ENCODE measurements around the gene ADGRG3.
"Not testable (repeated sequence)": the region's sequence is repeated elsewhere in the genome, so short reads cannot be mapped to it uniquely, and the experiment has no call there.

The ADGRG3 gene

DNA sequence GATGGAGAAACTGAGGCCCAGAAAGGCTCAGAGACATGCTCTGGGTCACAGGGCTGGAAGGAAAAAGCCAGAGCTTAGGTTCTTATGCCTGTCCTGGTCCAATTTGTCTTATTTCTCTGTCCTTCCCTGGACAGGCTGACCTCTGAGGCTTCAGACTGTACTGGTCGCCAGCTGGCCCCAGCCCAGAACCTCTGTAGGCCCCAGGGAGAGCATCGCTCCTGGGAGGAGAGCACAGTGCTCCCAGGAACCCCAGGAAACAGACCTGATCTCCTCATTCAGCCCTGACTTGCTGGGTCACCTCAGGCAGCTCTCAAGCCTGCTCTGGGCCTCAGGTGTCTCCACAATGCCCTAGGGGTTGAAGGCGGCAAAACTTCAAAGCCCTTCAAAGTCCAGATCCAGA lies 31.4 kb downstream of the ADGRG3 start:
- no peak for DNase-seq

- no peak for DNase-seq
Measured at GRCh38 chr16:57699899-57700298, 31.8 kb downstream of the ADGRG3 start.

- DNase-seq, result no peak
Measured at GRCh38 chr16:57700781-57701551, 32.9 kb downstream of the ADGRG3 start.

DNA sequence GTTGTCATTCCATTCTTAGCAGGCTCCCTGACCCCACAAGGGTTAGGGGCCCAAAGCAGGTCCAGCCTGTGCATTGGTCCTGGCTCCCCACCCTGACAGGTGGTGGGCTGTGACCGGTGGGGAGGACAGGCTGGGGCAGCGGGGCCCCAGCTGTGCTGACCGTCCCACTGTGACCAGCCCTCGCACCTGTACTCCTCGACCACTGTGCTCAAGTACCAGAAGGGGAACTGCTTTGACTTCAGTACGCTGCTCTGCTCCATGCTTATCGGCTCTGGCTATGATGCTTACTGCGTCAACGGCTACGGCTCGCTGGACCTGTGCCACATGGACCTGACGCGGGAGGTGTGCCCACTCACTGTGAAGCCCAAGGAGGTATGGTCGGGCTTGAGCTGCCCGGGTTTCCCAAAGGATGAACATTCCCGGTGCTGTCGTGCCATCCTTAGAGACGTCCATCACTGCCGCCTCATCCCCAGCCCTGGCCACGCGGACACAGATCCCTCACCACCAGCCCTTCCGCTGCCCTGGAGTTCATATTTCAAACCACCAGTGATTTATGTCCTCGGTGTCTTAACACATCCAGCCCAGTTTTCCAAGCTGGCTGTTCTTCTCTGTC lies 33.8 kb downstream of the ADGRG3 start:
- no peak for DNase-seq

DNA sequence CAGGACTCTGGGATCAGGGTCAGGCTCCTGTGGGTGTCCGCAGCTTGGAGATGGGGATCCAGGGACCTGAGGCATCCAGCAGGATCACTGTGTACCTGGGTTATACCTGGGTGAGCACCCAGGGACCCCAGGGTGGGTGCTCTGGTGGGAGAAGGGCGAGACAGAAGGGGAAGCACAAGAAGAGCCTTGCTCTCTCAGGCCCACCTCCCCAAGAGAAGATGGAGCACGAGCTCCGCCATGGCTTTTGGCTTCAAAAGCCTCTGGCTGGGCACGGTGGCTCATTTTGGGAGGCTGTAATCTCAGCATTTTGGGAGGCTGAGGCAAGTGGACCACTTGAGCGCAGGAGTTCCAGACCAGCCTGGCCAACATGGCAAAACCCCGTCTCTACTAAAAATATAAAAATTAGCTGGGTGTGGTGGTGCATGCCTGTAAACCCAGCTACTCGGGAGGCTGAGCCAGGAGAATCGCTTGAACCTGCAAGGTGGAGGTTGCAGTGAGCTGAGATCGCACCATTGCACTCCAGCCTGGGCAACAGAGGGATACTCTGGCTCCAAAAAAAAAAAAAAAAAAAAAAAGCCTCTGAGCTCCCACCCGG lies 35.4 kb downstream of the ADGRG3 start:
- no peak for DNase-seq

DNA sequence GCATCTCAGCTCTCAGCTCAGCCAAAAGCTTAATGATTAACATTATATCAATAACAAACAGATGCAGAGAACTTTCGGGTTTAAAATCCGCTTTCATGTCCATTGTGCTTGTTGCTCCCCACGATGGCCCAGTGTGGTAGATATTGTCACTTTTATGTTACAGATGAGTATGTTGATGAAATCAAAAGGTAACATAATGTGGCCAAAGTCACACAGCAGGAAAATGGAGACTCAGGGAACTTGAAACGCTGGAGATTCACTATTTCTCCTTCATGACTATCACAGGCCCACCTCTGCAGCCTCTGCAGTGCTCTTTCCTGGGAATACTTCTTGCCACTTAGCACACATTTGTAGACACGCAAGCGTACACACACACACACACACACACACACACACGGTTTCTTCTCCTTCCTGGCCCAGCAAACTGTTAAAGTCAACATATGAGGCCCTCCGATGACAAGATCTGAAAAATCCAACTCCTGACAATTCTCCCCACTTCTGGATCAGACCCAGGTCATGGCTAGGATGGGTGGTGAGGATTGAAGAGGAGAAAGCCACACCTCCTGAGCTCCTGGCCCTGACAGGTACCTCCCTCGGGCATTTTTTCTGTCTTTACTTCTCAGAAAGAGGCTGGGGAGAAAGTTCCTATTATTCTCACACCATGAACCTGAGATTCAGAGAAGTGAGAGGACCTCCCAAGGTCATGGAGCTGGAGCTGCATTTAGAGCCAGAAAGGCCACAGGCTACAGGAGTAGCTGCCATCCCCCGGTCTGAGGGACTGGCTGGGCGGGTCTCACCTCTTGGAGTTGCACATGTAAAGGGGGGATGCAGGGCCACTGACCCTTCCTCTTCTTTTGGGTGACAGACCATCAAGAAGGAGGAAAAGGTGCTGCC lies 36.2 kb downstream of the ADGRG3 start:
- no peak for DNase-seq

DNA sequence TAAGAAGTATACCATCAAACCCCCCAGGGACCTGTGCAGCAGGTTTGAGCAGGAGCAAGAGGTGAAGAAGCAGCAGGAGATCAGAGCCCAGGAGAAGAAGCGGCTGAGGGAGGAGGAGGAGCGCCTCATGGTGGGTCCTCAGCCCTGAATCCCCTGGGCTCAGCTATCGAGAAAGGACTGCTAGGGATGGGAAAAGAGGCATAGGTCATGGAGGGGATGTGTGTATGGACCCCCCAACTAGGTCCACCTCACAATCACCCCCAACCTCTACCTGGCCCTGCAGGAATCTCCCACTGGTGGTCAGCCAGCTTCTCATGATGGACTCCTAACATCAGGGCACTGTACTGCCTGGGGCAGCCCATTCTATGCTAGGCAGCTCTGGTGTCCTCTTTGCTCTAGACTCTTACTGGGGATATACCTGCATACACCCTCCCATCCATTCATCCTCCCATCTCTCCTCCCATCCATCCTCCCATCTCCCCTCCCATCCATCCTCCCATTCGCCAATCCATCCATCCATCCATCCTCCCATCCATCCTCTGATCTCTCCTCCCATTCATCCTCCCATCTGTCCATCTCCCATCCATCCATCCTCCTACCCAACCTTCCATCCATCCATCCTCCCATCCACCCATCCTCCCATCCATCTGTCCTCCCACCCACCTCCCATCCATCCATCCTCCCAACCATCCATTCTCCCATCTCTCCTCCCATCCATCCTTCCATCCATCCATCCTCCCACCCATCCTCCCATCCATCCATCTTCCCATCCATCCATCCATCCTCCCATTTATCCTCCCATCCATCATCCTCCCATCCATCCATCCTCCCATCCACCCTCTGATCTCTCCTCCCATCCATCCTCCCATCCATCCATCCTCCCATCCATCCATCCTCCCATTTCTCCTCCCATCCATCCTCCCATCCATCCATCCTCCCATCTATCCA lies 37.1 kb downstream of the ADGRG3 start:
- no peak for DNase-seq

DNA sequence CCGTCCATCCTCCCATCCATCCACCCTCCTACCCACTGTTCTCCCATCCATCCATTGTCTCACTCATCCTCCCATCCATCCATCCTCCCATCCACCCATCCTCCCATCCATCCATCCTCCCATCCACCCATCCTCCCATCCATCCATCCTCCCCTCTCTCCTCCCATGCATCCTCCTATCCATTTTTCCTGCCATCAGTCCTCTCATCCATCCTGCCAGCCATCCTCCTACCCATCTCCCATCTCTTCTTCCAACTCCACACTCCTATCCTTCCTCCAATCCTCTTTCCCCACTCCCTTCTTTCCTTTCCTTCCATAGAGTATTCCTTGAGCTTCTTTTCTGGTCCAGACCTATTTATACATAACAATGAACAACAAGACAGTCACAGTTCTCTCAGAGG lies 38.6 kb downstream of the ADGRG3 start:
- no peak for DNase-seq

GRCh38 chr16:57707331-57707730 lies 39.2 kb downstream of the ADGRG3 start:
- no peak for DNase-seq

- no peak for DNase-seq
Measured at GRCh38 chr16:57708168-57708567, 40.1 kb downstream of the ADGRG3 start.

GRCh38 chr16:57709663-57710062 lies 41.6 kb downstream of the ADGRG3 start:
- DNase-seq, result no peak

GRCh38 chr16:57711346-57711745 lies 43.2 kb downstream of the ADGRG3 start:
- DNase-seq, result no peak

DNA sequence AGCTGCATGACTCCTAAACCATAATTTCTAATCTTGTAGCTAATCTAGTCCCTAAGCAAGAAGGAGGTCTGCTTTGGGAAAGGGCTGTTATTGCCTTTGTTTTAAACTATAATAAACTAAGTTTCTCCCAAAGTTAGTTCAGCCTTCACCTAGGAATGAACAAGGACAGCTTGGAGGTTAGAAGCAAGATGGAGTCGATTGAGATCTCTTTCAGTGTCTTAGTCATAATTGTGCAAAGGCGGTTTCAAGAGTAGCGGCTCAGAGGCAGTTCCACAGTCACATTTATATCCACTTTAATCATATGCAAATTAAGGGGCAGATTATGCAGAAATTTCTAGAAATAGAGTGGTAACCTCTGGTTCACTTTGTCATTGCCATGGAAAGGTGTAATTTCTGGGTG lies 43.9 kb downstream of the ADGRG3 start:
- no peak for DNase-seq

DNA sequence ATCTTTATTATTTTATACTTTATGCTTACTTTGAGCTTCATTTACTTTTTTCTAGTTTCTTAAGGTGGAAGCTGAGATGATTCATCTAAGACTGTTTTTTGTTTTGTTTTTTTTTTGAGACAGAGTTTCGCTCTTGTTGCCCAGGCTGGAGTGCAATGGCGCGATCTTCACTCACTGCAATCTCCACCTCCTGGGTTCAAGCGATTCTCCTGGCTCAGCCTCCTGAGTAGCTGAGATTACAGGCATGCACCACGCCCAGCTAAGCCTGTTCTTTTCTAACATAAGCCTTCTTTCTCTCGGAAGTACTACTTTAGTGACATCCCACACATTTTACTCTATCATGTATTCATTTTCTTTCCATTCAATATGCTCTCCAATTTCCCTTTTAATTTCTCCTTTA lies 44.5 kb downstream of the ADGRG3 start:
- not testable (repeated sequence) for DNase-seq

- no peak for DNase-seq
Measured at GRCh38 chr16:57713596-57713995, 45.5 kb downstream of the ADGRG3 start.

GRCh38 chr16:57714047-57714446 lies 45.9 kb downstream of the ADGRG3 start:
- DNase-seq, result no peak

GRCh38 chr16:57720142-57720575 lies 52.1 kb downstream of the ADGRG3 start:
- no peak for DNase-seq

DNA sequence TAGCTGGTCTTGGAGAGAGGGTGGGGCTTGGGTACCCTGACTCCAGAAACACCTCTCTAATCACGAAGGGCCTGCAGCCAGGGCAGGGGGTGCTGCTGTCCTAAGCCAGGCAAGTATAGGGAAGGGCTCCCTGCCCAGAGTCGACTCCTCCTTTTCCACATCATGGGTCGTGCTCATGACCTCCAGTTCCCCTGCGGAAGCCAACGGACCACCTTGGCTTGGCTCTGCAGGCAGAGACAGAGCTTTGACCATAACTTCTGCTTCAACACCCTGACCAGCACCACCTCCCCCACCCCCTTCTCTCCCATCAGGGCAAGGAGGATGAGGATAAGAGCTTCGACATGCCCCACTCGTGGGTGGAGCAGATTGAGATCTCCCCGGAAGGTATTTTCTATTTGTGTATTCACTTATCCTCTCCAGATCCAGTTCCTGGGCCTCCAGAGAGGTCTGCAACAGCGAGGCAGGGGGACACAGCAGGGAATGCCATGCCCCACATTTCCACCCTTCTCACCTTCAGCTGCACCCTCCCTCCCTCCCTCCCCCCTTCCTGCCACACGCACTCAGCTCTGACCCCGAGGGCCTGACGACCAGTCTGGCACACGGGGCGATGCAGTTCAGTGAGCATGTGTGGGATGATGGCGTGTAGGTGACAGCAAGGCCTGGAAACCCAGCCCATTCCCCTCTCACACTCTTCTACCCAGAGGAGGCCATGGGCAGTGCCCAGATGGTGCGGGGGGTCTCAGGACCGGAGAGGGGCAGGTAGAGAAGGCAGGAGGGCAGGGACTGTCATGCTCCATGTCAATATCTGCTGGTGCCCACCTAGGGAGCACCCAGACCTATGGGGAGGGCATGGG lies 53.5 kb downstream of the ADGRG3 start:
- no peak for DNase-seq

- no peak for DNase-seq
Measured at GRCh38 chr16:57722210-57722499, 54.0 kb downstream of the ADGRG3 start.

DNA sequence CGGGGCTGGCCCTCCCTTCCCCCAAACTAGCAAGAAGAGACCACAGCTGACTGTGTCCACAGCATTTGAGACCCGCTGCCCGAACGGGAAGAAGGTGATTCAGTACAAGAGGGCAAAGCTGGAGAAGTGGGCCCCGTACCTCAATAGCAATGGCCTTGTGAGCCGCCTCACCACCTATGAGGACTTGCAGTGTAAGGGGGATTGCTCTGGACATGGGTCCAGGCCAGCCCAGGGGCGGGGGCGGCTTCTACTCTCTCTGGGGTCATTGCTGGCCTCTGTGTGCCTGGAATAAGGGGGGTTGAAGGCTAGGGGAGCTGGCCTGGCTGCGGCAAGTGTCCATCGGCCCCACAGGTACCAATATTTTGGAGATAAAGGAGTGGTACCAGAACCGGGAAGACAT lies 54.5 kb downstream of the ADGRG3 start:
- DNase-seq, result no peak

DNA sequence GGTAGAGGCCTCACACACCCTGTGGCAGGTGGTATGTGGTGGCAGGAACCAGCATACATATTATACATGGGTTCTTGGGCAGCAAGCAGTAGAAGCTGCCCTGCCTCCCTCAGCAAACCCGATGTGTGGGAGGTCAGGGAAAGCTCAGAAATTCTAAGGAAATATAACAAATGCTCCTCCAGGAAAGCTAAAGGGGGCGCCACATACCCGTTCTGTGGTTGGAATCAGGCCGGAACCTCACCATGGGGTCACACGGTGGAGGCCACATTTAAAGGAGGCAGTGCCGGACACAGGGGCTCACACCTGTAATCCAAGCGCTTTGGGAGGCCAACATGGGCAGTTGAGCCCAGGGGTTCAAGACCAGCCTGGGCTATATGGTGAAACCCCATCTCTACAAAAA lies 55.1 kb downstream of the ADGRG3 start:
- no peak for DNase-seq
